DOHH2 (cell line): ENCODE results near the gene POLR2J2.
"Not testable (repeated sequence)": the region's sequence is repeated elsewhere in the genome, so short reads cannot be mapped to it uniquely, and the experiment has no call there.

Source experiments
- CTCF ChIP-seq: fragments of 200-600 bp; sonication (generic); IDR thresholded peaks from one replicate; pipeline ENCODE4 v1.5.1; 2014; ENCODE audit warnings: antibody characterized with exemption, mild to moderate bottlenecking, low read depth, low read length; ENCODE audit not compliant: poor library complexity, severe bottlenecking
- EZH2phosphoT487 ChIP-seq: fragments of 200-600 bp; sonication (generic); IDR thresholded peaks from 2 replicates; pipeline ENCODE4 v1.6.1; 2017; ENCODE audit warnings: borderline replicate concordance, mild to moderate bottlenecking, antibody characterized with exemption, low read length, moderate library complexity, mixed read lengths

- not testable (repeated sequence) for TF ChIP-seq CTCF, EZH2phosphoT487
Measured at GRCh38 chr7:102675545-102675944, 4.1 kb upstream of the POLR2J2 start.
